Peyer's patch (tissue), 4 donors: ENCODE results near the gene PPP1R15A.

Experiments
- POLR2A ChIP-seq, 2 donors: fragments of 450-650 bp; IDR thresholded peaks; one replicate each; pipeline ENCODE4 v1.5.1; 2017; ENCODE audit warnings: antibody characterized with exemption in 2 of 2, mild to moderate bottlenecking in 2 of 2, moderate library complexity in 2 of 2
- TF ChIP-seq, protein P1 (sequence below), 6 experiments: fragments of 450-650 bp in 4 of 6; fragments of 200-600 bp in 2 of 6; sonication (generic) in 1 of 6; IDR thresholded peaks; one replicate each; pipeline ENCODE4 v1.5.1; 2017 to 2019; ENCODE audit warnings: antibody characterized with exemption in 6 of 6, mild to moderate bottlenecking in 3 of 6, moderate library complexity in 1 of 6

DNA sequence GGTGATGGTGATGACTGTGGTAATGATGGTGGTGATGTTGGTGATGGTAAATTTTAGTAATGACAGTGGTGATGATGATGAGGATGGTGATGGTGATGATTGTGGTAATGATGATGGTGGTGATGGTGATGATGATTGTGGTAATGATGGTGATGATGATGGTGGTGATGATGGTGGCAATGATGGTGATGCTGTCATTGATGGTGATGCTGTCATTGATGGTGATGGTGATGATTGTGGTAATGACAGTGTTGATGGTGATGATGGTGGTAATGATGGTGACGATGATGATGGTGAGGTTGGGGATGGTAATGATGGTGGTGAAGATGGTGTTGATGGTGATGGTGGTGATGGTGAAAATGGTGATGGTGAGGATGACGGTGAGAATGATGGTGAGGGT is 49.7 kb upstream of the PPP1R15A start:
- TF ChIP-seq, protein P1, sequence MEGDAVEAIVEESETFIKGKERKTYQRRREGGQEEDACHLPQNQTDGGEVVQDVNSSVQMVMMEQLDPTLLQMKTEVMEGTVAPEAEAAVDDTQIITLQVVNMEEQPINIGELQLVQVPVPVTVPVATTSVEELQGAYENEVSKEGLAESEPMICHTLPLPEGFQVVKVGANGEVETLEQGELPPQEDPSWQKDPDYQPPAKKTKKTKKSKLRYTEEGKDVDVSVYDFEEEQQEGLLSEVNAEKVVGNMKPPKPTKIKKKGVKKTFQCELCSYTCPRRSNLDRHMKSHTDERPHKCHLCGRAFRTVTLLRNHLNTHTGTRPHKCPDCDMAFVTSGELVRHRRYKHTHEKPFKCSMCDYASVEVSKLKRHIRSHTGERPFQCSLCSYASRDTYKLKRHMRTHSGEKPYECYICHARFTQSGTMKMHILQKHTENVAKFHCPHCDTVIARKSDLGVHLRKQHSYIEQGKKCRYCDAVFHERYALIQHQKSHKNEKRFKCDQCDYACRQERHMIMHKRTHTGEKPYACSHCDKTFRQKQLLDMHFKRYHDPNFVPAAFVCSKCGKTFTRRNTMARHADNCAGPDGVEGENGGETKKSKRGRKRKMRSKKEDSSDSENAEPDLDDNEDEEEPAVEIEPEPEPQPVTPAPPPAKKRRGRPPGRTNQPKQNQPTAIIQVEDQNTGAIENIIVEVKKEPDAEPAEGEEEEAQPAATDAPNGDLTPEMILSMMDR (IDR thresholded peaks at IDR 0.05) = no peak
- no peak for TF ChIP-seq POLR2A (IDR thresholded peaks at IDR 0.05)
